Measurements from ENCODE around the gene PELI3.

GRCh38 chr11:66468691-66469090, 2.0 kb downstream of the PELI3 start:
- TF ChIP-seq, protein P1, sequence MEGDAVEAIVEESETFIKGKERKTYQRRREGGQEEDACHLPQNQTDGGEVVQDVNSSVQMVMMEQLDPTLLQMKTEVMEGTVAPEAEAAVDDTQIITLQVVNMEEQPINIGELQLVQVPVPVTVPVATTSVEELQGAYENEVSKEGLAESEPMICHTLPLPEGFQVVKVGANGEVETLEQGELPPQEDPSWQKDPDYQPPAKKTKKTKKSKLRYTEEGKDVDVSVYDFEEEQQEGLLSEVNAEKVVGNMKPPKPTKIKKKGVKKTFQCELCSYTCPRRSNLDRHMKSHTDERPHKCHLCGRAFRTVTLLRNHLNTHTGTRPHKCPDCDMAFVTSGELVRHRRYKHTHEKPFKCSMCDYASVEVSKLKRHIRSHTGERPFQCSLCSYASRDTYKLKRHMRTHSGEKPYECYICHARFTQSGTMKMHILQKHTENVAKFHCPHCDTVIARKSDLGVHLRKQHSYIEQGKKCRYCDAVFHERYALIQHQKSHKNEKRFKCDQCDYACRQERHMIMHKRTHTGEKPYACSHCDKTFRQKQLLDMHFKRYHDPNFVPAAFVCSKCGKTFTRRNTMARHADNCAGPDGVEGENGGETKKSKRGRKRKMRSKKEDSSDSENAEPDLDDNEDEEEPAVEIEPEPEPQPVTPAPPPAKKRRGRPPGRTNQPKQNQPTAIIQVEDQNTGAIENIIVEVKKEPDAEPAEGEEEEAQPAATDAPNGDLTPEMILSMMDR (IDR thresholded peaks at IDR 0.05) = no peak
- no peak for TF ChIP-seq POLR2A (IDR thresholded peaks at IDR 0.05)

All from uterus (tissue), 2 donors.